ENCODE data around the gene TCOF1.

TCOF1 gene

DNA sequence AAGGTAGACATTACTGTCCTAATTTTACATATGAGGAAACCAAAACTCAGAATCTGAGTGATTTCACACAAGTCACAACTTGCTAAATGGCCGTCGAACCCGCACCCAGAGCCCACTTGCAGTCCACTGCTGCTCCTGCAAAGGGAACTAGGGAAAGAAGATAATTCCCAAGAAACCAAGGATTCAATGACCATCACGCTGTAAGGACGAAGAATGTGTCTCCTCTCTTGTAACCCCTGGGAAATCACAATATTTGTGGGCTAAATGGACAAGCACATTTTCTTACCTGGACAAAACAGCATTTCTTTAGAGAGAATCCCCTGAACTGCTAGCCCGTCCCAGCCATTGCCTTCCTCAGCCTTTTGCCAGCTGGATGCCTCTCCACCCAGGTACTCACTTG lies 89.7 kb downstream of the TCOF1 start:
- H3K4me1 ChIP-seq (ENCODE audit: control insufficient read depth in 2 of 2, insufficient read depth in 1 of 2, low read depth in 1 of 2, low read length in 2 of 2) = peaks cover 6 to 10% of the 10 kb centered on the region in 2 donors
- no peak overlapping the region for H4K8ac ChIP-seq (ENCODE audit: low read depth, low read length)
- H3K27ac ChIP-seq (replicated peaks; ENCODE audit: low read length) = no peak overlapping the region
- H3K4me3 ChIP-seq (ENCODE audit: low read length in 2 of 2) = no peak overlapping the region
- no CpG with 5 or more reads among the region's 6 CpGs for WGBS, 2 donors (ENCODE audit: extremely low coverage in 2 of 2, insufficient read length in 2 of 2, insufficient replicate concordance in 1 of 2)
- no peak overlapping the region for H4K91ac ChIP-seq (ENCODE audit: low read depth, low read length, poor library complexity)
- H3K4ac ChIP-seq (ENCODE audit: low read length) = no peak overlapping the region
- H3K9me3 ChIP-seq (replicated peaks in 1 of 2; ENCODE audit: control insufficient read depth in 2 of 2, insufficient read depth in 1 of 2, low read depth in 1 of 2, low read length in 2 of 2) = peaks cover 1 to 3% of the 10 kb centered on the region in 2 donors
- peaks cover 9% of the 10 kb centered on the region for H3K79me1 ChIP-seq (ENCODE audit: low read depth, low read length)
- no peak overlapping the region for H2AK5ac ChIP-seq (ENCODE audit: low read depth, low read length)
- no peak overlapping the region for H3K18ac ChIP-seq (ENCODE audit: low read length)
- no peak overlapping the region for H2BK12ac ChIP-seq (ENCODE audit: low read length)
- DNase-seq (ENCODE audit: low spot score) = no peak
- no peak overlapping the region for H3K4me2 ChIP-seq (ENCODE audit: insufficient read depth, low read length, poor library complexity, severe bottlenecking)
- H2AFZ ChIP-seq (ENCODE audit: low read length) = no peak overlapping the region
- no peak overlapping the region for H2BK5ac ChIP-seq (ENCODE audit: low read length)
- peaks cover 49 to 62% of the 10 kb centered on the region in 2 donors for H3K36me3 ChIP-seq (replicated peaks in 1 of 2; ENCODE audit: control insufficient read depth in 2 of 2, insufficient read depth in 2 of 2, low read length in 2 of 2)
- H3K14ac ChIP-seq (ENCODE audit: low read length) = no peak overlapping the region
- no peak overlapping the region for H3K9ac ChIP-seq (ENCODE audit: low read depth, low read length, poor library complexity)
- H3K23ac ChIP-seq (ENCODE audit: low read depth, low read length, poor library complexity) = no peak overlapping the region
- H2BK120ac ChIP-seq (ENCODE audit: low read depth, low read length) = no peak overlapping the region
- H3K27me3 ChIP-seq (ENCODE audit: control insufficient read depth in 3 of 3, insufficient read depth in 3 of 3, low read depth in 1 of 3, low read length in 3 of 3) = no peaks in the 10 kb centered on the region
- H2BK15ac ChIP-seq (ENCODE audit: low read length) = no peak overlapping the region

DNA sequence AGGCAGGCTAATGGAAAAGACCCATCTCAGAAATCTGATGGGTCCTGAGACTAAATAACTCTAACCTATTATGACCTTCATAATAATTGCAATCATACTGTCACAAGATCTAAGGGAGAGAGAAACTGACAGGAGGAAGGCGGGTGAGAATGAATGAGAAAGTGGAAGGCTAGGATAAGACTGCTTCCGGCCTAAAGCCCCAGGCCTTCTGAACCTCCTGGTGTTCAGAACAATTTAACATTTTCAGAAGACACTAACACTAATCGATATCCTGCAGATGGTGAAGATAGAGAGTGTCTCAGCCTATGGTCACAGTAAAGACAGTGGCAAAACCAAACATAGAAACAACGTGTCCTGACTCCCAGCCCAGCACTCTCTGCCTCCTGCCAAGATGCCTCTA lies 90.8 kb downstream of the TCOF1 start:
- Histone ChIP-seq H2AK5ac (ENCODE audit: low read depth, low read length) (no peak overlapping the region), H3K27ac (replicated peaks; ENCODE audit: low read length) (no peak overlapping the region), H3K14ac (ENCODE audit: low read length) (no peak overlapping the region), H3K4ac (ENCODE audit: low read length) (no peak overlapping the region), H4K91ac (ENCODE audit: low read depth, low read length, poor library complexity) (no peak overlapping the region), H2BK15ac (ENCODE audit: low read length) (no peak overlapping the region), H3K9ac (ENCODE audit: low read depth, low read length, poor library complexity) (peak overlapping the region; percentile 22), H2BK120ac (ENCODE audit: low read depth, low read length) (no peak overlapping the region), H4K8ac (ENCODE audit: low read depth, low read length) (no peak overlapping the region), H2AFZ (ENCODE audit: low read length) (no peak overlapping the region), H3K23ac (ENCODE audit: low read depth, low read length, poor library complexity) (no peak overlapping the region), H3K4me3 (ENCODE audit: low read length in 2 of 2) (peak overlapping the region; percentile 91 to 92), H3K9me3 (replicated peaks in 1 of 2; ENCODE audit: control insufficient read depth in 2 of 2, insufficient read depth in 1 of 2, low read depth in 1 of 2, low read length in 2 of 2) (peaks cover 1 to 3% of the 10 kb centered on the region in 2 donors), H3K18ac (ENCODE audit: low read length) (no peak overlapping the region), H2BK12ac (ENCODE audit: low read length) (no peak overlapping the region), H3K36me3 (replicated peaks in 1 of 2; ENCODE audit: control insufficient read depth in 2 of 2, insufficient read depth in 2 of 2, low read length in 2 of 2) (peaks cover 48 to 56% of the 10 kb centered on the region in 2 donors), H3K27me3 (ENCODE audit: control insufficient read depth in 3 of 3, insufficient read depth in 3 of 3, low read depth in 1 of 3, low read length in 3 of 3) (no peaks in the 10 kb centered on the region), H3K4me1 (ENCODE audit: control insufficient read depth in 2 of 2, insufficient read depth in 1 of 2, low read depth in 1 of 2, low read length in 2 of 2) (peaks cover 6 to 10% of the 10 kb centered on the region in 2 donors), H3K79me1 (ENCODE audit: low read depth, low read length) (peaks cover 9% of the 10 kb centered on the region), H2BK5ac (ENCODE audit: low read length) (no peak overlapping the region), H3K4me2 (ENCODE audit: insufficient read depth, low read length, poor library complexity, severe bottlenecking) (peak overlapping the region; percentile 84)
- no peak for DNase-seq (ENCODE audit: low spot score)
- WGBS, 2 donors (ENCODE audit: extremely low coverage in 2 of 2, insufficient read length in 2 of 2, insufficient replicate concordance in 1 of 2) = no CpG with 5 or more reads among the region's 4 CpGs

DNA sequence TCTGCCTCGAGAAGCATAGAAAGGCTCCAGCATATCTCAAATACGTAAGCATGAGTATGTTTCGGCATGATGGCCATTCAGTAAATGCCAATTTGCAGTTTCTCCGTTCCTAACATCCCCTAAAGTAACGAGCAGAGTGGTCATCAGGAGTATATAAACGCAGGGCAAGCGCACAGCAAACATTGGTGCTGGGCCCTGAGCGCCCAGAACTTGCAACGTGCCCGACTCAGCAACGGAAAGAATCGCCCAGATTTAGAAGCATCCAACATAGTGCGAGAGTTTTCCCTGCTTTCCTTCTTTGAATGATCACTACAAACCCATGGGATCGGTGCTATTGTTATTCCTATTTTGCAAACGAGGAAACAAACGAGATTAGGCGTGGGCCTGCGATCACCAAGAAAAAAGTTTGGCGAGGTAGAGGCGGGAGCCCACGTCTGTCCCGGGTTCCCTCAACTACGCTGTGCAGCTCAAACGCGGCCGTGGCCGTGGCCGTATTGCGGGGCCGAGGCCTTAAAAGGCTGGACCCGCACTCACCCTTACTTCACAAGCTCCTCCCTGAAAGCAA lies 91.5 kb downstream of the TCOF1 start:
- Histone ChIP-seq H3K4me2 (ENCODE audit: insufficient read depth, low read length, poor library complexity, severe bottlenecking) (peak overlapping the region; percentile 84), H4K8ac (ENCODE audit: low read depth, low read length) (no peak overlapping the region), H2AK5ac (ENCODE audit: low read depth, low read length) (peak overlapping the region; percentile 90), H3K4me3 (ENCODE audit: low read length in 2 of 2) (peak overlapping the region; percentile 91 to 92), H3K4ac (ENCODE audit: low read length) (no peak overlapping the region), H3K27me3 (ENCODE audit: control insufficient read depth in 3 of 3, insufficient read depth in 3 of 3, low read depth in 1 of 3, low read length in 3 of 3) (no peaks in the 10 kb centered on the region), H3K18ac (ENCODE audit: low read length) (peak overlapping the region; percentile 94), H2AFZ (ENCODE audit: low read length) (peak overlapping the region; percentile 97), H2BK12ac (ENCODE audit: low read length) (no peak overlapping the region), H3K4me1 (ENCODE audit: control insufficient read depth in 2 of 2, insufficient read depth in 1 of 2, low read depth in 1 of 2, low read length in 2 of 2) (peaks cover 6 to 10% of the 10 kb centered on the region in 2 donors), H3K27ac (replicated peaks; ENCODE audit: low read length) (peak overlapping the region; percentile 60), H3K79me1 (ENCODE audit: low read depth, low read length) (peaks cover 9% of the 10 kb centered on the region), H2BK5ac (ENCODE audit: low read length) (peak overlapping the region; percentile 76), H3K9ac (ENCODE audit: low read depth, low read length, poor library complexity) (peak overlapping the region; percentile 85), H2BK15ac (ENCODE audit: low read length) (no peak overlapping the region), H3K23ac (ENCODE audit: low read depth, low read length, poor library complexity) (peak overlapping the region; percentile 90), H3K14ac (ENCODE audit: low read length) (no peak overlapping the region), H3K36me3 (replicated peaks in 1 of 2; ENCODE audit: control insufficient read depth in 2 of 2, insufficient read depth in 2 of 2, low read length in 2 of 2) (peaks cover 41 to 49% of the 10 kb centered on the region in 2 donors), H3K9me3 (replicated peaks in 1 of 2; ENCODE audit: control insufficient read depth in 2 of 2, insufficient read depth in 1 of 2, low read depth in 1 of 2, low read length in 2 of 2) (peaks cover 1 to 3% of the 10 kb centered on the region in 2 donors), H4K91ac (ENCODE audit: low read depth, low read length, poor library complexity) (no peak overlapping the region), H2BK120ac (ENCODE audit: low read depth, low read length) (no peak overlapping the region)
- no CpG with 5 or more reads among the region's 31 CpGs for WGBS, 2 donors (ENCODE audit: extremely low coverage in 2 of 2, insufficient read length in 2 of 2, insufficient replicate concordance in 1 of 2)
- no peak for DNase-seq (ENCODE audit: low spot score)
